Fibroblast of pulmonary artery (primary cell): ENCODE data around the gene GTPBP3.

Experiments used
- DNase-seq: peaks from one replicate; pipeline ENCODE4 v3.0.0-alpha.2; 2010; ENCODE audit warnings: low read depth
- H3K4me3 ChIP-seq: replicated peaks from 2 replicates; pipeline ENCODE4 v1.5.1; 2011; ENCODE audit warnings: low read depth, mild to moderate bottlenecking, control low read depth, low read length, moderate library complexity
- TF ChIP-seq, protein P1 (sequence below): IDR thresholded peaks from 2 replicates; pipeline ENCODE4 v1.5.1; 2011; ENCODE audit warnings: mild to moderate bottlenecking, control low read depth, low read length, inconsistent platforms; ENCODE audit errors: missing control alignments

GTPBP3 gene

DNA sequence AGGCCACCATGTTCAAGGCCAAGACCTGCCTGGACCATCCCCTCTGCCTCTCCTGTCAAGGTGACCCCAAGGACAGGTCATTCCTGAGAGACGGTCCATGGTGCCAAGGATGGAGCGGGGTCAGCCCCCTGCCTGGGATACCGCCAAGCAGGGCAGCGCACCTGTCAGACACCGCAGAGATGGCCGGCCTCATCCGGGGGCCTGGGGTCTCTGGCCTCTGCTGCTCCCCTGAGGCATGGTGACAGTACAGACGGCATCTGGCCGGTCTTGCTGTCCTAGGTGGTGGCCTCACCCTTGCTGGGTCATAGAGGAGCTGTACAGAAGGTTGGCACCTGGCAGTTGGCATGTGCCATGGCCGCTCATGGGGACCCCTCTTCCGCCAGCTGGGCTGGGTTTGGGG, 16.9 kb upstream of the GTPBP3 start:
- DNase-seq = no peak
- TF ChIP-seq, protein P1, sequence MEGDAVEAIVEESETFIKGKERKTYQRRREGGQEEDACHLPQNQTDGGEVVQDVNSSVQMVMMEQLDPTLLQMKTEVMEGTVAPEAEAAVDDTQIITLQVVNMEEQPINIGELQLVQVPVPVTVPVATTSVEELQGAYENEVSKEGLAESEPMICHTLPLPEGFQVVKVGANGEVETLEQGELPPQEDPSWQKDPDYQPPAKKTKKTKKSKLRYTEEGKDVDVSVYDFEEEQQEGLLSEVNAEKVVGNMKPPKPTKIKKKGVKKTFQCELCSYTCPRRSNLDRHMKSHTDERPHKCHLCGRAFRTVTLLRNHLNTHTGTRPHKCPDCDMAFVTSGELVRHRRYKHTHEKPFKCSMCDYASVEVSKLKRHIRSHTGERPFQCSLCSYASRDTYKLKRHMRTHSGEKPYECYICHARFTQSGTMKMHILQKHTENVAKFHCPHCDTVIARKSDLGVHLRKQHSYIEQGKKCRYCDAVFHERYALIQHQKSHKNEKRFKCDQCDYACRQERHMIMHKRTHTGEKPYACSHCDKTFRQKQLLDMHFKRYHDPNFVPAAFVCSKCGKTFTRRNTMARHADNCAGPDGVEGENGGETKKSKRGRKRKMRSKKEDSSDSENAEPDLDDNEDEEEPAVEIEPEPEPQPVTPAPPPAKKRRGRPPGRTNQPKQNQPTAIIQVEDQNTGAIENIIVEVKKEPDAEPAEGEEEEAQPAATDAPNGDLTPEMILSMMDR = no peak
- no peak overlapping the region for H3K4me3 ChIP-seq

DNA sequence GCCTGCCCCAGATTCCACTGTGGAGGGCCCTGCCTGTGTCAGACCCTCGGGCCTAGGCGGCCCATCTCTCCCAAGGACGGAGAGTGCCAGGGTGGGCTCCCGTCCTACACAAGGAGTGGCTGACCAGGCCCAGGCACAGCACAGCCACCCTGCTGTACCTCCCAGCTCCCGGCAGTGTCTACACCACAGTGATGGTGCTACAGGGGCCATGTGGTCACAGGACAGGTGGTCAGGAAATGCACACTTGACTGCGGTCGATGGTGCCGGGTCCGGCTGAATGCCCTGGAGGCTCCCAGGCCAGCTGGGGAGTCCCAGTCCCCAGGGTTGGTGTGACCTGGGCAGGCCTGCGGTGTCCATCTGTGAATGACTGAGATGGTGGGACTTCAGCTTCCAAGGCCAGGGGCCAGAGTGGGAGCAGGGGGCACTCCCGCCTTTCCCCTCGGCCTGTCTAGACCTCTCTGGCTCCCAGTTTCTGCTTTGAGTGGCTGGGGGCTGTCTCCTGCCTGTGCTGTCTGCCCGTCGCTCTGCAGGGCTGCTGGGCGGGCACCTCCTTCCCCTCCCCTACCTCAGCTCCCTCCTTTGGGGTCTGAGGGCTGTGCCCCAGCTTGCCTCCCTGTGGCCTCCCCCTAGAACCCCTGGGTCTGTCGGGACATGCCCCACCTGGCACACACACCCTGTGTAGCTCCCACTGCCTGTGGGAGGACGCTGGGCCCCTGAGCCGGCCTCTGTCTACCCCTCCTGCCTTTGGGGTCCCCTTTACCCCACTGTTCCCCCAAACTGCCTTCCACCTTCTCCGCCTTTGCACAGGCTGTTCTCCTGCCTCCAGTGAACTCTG, 15.5 kb upstream of the GTPBP3 start:
- H3K4me3 ChIP-seq = no peak overlapping the region
- TF ChIP-seq, protein P1 = no peak
- DNase-seq = no peak

DNA sequence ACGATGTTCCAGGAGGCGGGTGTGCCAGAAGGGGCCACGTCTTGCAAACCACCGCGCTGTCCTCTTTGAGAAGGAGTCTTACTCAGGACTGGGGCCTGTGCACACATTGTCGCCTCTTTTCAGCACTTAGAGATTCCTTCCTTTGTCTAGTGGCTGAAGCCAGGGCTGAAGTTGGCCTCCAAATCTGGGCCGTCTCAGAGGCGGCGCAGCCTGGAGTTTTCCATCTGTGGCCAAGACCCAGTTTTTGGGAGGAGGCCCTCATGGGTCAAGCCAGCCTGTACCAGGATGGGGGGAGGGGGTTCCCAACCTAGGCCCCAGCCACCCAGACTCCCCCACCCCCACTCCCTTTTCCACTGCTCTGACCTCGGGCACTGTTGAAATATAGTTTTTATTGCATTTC, 14.5 kb upstream of the GTPBP3 start:
- no peak for DNase-seq
- H3K4me3 ChIP-seq = no peak overlapping the region
- TF ChIP-seq, protein P1 = no peak

- TF ChIP-seq, protein P1 = no peak
- DNase-seq = no peak
- H3K4me3 ChIP-seq = no peak overlapping the region
These were observed 13.9 kb upstream of the GTPBP3 start for GRCh38 chr19:17323300-17323963.

- TF ChIP-seq, protein P1 = no peak
- no peak for DNase-seq
- no peak overlapping the region for H3K4me3 ChIP-seq
These were observed 13.4 kb upstream of the GTPBP3 start for GRCh38 chr19:17323964-17324332.

GRCh38 chr19:17324357-17325114, 12.8 kb upstream of the GTPBP3 start:
- no peak for DNase-seq
- TF ChIP-seq, protein P1 = no peak
- no peak overlapping the region for H3K4me3 ChIP-seq
